ENCODE measurements around the gene SIRT2.
A peak's percentile ranks its signal among the peaks of the same experiment; 100 is the strongest.
"Not testable (repeated sequence)": the region's sequence is repeated elsewhere in the genome, so short reads cannot be mapped to it uniquely, and the experiment has no call there.

Gene SIRT2

DNA sequence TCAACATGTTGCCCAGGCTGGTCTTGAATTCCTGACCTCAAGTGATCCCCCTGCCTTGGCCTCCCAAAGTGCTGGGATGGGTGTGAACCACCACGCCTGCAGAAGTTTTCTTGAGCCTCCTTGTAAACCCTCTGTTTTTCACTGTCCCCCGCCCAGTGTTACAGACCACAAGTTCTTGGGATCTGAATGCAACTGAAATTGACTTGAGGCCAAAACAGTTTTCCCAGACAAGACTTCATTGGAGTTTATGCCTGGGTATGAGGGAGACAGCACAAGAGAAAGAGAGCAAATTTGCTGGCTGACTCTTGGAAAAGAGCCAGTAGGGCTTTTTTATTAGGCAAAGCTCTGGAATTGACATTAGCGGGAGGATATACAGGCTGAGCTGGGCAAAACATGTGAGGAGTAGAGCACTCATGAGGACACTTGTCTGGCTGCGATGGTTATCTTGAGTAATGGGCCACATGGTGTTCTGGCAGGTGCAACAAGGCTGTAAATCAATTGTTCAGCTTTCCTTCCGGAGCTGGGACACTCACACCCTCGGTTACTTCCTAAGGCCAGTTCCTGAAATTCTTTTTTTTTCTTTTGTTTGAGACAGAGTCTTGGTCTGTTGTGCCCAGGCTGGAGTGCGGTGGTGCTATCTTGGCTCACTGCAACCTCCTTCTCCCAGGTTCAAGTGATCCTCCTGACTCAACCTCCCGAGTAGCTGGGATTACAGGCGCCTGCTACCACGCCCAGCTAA is 36.9 kb downstream of the SIRT2 start:
- DNase-seq, result peak; percentile 97

DNA sequence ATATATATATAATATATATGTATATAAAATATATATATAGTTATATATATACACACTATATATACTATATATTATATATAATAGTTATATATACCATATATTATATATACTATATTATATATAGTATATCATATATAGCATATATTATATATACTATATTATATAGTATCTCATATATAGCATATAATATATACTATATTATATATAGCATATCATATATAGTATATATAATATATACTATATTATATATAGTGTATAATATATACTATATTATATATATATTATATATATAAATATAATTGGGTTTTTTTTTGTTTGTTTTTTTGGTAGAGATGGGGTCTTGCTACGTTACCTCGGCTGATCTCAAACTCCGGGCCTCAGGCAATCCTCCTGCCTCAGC is 38.0 kb downstream of the SIRT2 start:
- no peak for DNase-seq

- DNase-seq, result not testable (repeated sequence)
These were observed 39.7 kb downstream of the SIRT2 start for GRCh38 chr19:38859631-38860204.

DNA sequence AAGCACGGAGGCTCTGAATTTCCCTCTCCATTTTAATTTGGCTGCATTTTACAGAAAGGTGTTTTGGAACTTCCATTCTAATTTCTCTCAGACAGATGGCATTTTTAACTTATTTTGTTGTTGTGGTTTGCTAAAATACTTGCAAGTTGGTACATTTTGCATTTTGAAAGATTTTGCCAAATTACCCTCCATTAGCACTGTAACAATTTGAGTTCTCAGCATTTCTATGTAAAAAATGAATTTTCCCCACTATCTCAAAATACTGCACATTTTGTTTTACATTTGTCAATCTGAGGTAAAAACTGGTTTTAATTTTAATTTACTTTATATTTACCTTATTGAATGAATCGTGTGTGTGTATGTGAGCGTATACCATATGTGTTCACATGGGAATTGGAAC is 42.6 kb downstream of the SIRT2 start:
- no peak for DNase-seq

DNA sequence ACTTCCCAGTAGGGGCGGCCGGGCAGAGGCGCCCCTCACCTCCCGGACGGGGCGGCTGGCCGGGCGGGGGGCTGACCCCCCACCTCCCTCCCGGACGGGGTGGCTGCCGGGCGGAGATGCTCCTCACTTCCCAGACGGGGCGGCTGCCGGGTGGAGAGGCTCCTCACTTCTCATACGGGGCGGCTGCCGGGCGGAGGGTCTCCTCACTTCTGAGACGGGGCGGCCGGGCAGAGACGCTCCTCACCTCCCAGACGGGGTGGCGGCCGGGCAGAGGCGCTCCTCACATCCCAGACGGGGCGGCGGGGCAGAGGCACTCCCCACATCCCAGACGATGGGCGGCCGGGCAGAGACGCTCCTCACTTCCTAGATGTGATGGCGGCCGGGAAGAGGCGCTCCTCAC is 43.7 kb downstream of the SIRT2 start:
- not testable (repeated sequence) for DNase-seq

DNA sequence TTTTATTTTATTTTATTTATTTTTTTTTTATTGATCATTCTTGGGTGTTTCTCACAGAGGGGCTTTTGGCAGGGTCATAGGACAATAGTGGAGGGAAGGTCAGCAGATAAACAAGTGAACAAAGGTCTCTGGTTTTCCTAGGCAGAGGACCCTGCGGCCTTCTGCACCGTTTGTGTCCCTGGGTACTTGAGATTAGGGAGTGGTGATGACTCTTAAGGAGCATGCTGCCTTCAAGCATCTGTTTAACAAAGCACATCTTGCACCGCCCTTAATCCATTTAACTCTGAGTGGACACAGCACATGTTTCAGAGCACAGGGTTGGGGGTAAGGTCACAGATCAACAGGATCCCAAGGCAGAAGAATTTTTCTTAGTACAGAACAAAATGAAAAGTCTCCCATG is 44.5 kb downstream of the SIRT2 start:
- not testable (repeated sequence) for DNase-seq

DNA sequence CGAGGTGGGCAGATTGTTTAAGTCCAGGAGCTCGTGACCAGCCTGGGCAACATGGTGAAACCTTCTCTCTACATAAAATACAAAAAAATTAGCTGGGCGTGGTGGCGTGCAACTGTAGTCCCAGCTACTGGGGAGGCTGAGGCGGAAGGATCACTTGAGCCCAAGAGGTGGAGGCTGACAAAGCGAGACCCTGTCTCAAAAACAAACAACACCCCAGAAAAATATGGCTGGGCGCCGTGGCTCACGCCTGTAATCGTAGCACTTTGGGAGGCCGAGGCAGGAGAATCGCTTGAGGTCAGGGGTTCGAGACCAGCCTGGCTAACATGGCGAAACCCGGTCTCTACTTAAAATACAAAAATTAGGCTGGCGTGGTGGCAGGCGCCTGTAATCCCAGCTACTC is 46.2 kb downstream of the SIRT2 start:
- no peak for DNase-seq

DNA sequence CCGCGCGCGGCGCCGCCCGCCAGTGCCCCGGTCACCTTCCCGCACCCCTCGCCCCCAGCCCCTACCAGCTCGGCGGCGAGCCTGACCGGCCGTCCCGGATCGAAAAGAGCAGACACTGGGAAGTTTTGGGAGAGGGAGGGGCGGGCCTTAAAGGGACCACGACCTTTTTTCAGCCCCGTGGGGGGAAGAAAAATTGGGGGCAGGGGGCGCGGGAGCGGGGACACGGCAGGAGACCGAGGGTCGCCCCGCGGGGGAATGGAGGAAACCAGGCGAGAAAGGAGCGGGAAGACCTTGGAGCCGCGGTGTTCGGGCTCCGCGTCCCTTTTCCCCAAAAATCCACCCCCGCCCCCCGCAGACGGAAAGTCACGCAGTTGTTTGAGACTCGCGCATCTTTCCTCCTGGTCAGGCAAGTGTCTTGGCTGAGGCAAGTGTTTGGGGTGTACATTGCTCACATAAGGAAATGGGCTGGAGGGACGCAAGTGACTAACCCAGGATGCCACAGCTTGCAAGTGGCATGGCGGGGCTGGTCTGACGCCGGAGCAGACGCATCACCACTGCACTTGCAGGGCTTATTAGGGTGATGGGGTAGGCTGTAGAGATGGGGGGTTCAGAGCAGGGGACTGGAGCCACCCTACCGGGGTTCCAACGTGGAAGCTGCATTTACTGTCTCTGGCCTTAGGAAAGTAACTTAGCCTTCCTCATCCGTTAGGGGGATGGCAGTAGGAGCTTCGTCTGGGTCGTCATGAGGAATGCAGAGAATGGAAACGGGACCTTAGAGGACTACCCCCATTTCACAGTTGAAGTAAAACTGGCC is 47.0 kb downstream of the SIRT2 start:
- DNase-seq, result no peak

DNA sequence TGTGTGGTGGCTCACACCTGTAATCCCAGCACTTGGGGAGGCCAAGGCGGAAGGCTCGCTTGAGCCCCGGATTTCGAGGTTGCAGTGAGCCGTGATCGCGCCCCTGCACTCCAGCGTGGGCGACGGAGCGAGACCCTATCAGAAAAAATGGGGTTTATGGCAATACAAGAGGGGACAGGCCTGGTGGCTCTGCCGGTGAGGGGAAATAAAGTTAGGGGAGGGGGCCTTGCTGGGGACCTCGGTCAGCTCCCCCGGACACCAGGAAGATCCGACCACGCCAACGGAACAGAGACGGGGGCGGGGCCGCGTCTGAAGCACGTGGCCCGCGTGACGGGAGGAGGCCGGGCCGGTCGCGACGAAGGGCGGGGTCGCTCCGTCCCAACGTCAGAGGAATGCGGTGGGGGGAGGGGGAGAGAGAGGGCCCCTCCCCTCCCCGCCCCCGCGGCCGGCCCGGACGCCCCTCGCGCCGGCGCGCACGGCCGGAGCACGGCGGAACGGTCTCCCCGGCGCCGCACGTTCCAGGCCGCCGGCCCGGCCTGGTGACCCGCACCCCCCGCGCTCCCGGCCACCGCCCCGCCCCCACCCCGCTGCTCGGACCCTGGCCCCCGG is 47.7 kb downstream of the SIRT2 start:
- DNase-seq, result peak; percentile 71

GRCh38 chr19:38850976-38851621 is 48.3 kb downstream of the SIRT2 start:
- DNase-seq, result no peak

GRCh38 chr19:38850436-38850975 is 48.9 kb downstream of the SIRT2 start:
- DNase-seq, result no peak

DNA sequence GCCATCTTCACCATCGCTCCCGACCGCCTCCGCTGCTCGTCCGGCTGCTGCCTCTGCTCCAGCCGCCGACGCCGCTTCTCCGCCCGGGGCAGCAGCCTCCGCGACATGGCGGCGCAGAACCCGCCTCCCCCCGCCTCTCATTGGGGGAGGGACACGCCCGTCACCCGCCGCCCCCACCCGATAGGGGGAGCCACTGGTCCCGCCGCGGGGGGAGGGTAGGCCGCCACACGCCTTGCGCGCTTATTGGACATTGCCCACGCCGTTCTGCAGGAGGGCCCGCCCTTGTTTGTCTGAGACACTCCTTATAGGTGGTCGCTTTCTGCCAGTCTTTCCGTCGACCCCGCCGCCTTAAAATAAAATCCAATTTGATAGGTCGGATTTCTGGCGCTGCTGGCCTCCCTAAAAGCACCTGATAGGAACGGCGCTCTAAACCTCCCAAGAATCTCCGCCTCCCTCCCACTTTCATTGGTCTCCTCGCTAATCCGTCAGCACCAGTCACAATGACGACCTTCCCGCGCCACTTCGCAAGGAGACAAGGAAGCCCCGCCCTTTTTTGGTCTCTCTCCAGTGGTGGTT is 49.5 kb downstream of the SIRT2 start, which contains the start of gene HNRNPL:
Gene HNRNPL, minus strand, starts transcription at position 127 of the 576 bp plus-strand sequence. Its CDS starts 20 bp downstream, at position 107.
- peak; percentile 100 for DNase-seq

DNA sequence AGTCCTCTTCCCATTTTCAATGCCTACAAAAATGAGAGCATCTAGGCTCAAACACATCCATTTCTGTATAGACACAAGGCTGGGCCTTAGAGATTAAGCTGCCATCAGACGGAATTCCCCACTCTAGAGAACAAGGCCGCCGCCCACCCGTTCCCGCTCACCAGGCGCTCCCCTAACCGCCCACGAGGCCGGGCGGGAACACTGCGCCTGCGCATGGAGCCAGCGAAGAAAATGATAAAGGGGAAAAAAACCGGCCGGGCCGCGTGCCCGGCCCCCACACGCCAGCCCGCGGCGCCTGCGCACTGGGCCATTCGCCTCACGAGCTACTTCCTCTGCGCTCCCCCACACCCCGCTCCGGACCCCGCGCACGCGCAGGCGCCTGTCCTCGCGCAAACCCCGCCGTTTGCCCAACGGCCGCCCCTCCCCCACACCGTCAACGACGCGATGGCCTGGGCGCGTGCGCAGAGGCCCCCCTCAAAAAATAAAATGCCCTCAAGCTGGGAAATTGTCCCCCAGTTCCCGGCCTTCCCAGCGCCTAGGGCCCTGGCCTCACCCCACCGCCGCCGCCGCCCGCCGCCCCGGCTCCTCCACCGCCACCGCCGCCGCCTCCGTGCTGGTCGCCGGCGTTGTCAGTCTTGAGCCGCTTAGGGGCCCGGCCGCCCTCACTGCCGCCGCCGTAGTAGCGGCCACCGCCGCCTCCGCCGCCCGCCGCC is 50.1 kb downstream of the SIRT2 start:
- peak; percentile 82 for DNase-seq

- DNase-seq, result no peak
These were observed 50.9 kb downstream of the SIRT2 start for GRCh38 chr19:38848299-38849146.

DNA sequence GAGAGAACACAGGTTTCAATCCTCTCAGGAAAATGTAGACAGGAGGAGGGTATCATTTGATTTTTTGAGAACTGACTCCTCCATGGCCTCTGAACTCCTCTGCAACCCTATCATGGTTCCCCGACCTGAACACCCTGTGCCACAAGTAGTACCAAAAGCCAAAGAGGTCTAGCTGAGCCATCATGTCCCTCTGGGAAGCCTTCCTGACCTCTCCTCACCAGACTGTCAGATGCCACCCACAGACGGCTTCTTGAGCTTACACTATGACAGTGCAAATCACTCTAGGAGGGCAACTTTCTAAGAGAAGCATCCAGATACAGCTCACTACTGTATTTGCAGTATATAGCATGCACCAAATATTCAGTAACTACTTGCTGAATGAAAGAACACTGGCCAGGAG is 53.3 kb downstream of the SIRT2 start:
- no peak for DNase-seq

DNA sequence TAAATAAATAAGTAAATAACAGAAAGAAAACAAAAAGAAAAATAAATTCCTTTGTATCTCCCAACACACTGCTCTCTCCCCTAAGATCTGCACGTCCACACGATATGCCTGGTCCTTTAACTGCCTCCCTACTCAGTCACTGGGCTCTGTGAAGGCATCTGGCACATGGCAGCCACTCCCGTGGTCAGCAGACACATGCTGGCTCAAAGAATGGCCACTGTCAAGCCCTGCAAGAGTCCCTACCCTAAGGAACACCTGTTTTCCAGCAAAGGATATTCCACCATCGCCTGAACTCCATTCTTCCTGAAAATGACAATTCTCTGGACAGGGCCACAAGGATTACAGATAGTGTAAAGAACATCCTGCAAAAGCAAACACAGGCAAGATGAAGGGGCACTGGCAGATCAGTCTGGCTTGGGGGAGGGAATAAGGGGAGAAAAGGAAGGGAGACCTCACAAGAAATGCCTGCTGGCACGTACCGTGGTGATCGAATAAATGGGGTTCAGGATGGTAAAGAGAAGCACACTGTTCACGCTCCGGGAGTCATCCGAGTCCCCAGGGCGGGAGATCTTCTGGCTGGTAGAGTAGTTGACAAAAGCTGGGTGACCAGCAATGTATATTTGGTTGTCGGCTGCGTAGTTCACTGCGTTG is 53.9 kb downstream of the SIRT2 start:
- DNase-seq, result no peak

- DNase-seq, result no peak
These were observed 55.2 kb downstream of the SIRT2 start for GRCh38 chr19:38844093-38844686.

DNA sequence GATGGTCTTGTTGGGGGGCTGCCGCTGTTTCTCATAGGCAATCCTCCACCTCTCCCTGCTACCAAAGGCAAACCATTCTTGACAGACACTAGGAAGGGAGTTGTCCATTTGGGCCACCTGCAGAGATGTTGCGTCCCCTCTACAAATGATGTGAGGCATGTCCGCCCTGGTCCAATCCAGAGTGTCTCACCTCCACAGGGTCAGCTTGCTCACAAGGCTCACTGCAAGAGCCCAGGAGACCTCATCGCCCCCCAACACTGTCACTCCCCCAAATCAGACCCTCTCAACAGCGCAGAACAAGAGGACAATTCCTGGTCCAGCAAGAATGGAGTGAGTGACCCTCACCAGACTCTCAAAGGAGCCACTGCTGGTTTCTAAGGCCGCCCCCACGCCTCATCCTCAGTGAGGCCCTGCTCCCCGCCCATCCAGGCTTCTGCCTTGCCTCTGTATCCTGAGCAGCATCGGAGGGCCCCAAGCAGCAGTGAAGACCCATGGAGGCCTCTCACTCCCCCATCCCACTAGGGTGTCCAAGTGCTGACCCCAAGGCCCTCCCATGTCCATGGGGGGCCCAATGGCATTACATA is 56.2 kb downstream of the SIRT2 start:
- DNase-seq, result no peak

Data from DMS79 (cell line).